GM12878 (cell line): Measurements from ENCODE around the gene NCAPH2. TPM values are rescaled to one million over a fixed set of nuclear protein-coding genes. Genes with fewer than 3 reads are reported as not detected.

ENCODE experiments used
- ATAC-seq: fragments of 200-7000 bp; cut with Tn5 transposase; 3 replicates; pipeline ENCODE4 v1.9.1; 2020; ENCODE audit warnings: mild to moderate bottlenecking, moderate library complexity
- BruUV-seq: library from RNA; stranded (reverse); fragments of 400-500 nt; replicated peaks from 2 replicates; lab custom pipeline; 2021; lab: Mats Ljungman, UMichigan
- CTCF ChIA-PET: fragments of 300-600 bp; sonication (Branson Sonifier 250); formaldehyde crosslinking; extraction: SDS; loops from one replicate; lab custom pipeline; 2021; ENCODE audit warnings: inconsistent platforms; lab: Yijun Ruan, JAX
- POLR2A ChIA-PET: fragments of 350-600 bp; formaldehyde crosslinking; extraction: SDS; loops from one replicate; lab custom pipeline; 2021; ENCODE audit warnings: inconsistent platforms; lab: Charles Lee
- RAD21 ChIA-PET: fragments of 300-600 bp; sonication (Branson Sonifier 250); formaldehyde crosslinking; loops from one replicate; lab custom pipeline; 2023; ENCODE audit warnings: antibody characterized with exemption; ENCODE audit not compliant: unreplicated experiment; lab: Charles Lee
- SMC1A ChIA-PET: fragments of 300-600 bp; sonication (Branson Sonifier 250); formaldehyde crosslinking; loops from one replicate; lab custom pipeline; 2023; ENCODE audit not compliant: unreplicated experiment, uncharacterized antibody; lab: Charles Lee
- DNase-seq: peaks from one replicate; pipeline ENCODE4 v3.0.0-alpha.2; 2011; ENCODE audit warnings: low read depth, low spot score
- FAIRE-seq: peaks from 3 replicates; lab custom pipeline; 2011; peaks lifted over from hg19 to GRCh38; lab: Jason Lieb, UNC
- H2AFZ ChIP-seq: 2 replicates; pipeline ENCODE4 v1.6.0; 2011; ENCODE audit warnings: low read depth, low read length, control low read depth; ENCODE audit not compliant: control insufficient read depth
- H3K27ac ChIP-seq: 2 replicates; pipeline ENCODE4 v1.5.1; 2011; ENCODE audit warnings: control low read depth; ENCODE audit not compliant: control insufficient read depth, insufficient read depth
- H3K27me3 ChIP-seq, 2 experiments: replicated peaks in 1 of 2; 2 replicates each; pipeline versions ENCODE4 v1.6.0 to v1.6.1; 2011; ENCODE audit warnings: low read length in 1 of 2; ENCODE audit not compliant: control insufficient read depth in 2 of 2, insufficient read depth in 2 of 2
- H3K36me3 ChIP-seq, 2 experiments: 2 replicates each; pipeline ENCODE4 v1.5.1; 2011; ENCODE audit warnings: low read length in 1 of 2; ENCODE audit not compliant: control insufficient read depth in 2 of 2, insufficient read depth in 2 of 2
- H3K4me1 ChIP-seq: 2 replicates; pipeline ENCODE4 v1.6.1; 2011; ENCODE audit warnings: mild to moderate bottlenecking, low read length, moderate library complexity, mixed read lengths; ENCODE audit not compliant: control insufficient read depth, insufficient read depth
- H3K4me2 ChIP-seq: 2 replicates; pipeline ENCODE4 v1.6.0; 2011; ENCODE audit warnings: control low read depth; ENCODE audit not compliant: control insufficient read depth, insufficient read depth
- H3K4me3 ChIP-seq: fragments of 200-600 bp; sonication (generic); 2 replicates; pipeline ENCODE4 v1.5.1; 2016
- H3K79me2 ChIP-seq: 2 replicates; pipeline ENCODE4 v1.6.0; 2011; ENCODE audit warnings: low read length; ENCODE audit not compliant: control insufficient read depth, insufficient read depth
- H3K9ac ChIP-seq: 2 replicates; pipeline ENCODE4 v1.8.0; 2011; ENCODE audit warnings: low read length, control low read depth, mixed read lengths; ENCODE audit not compliant: control insufficient read depth, insufficient read depth
- H3K9me3 ChIP-seq: replicated peaks from 3 replicates; pipeline ENCODE4 v1.5.1; 2011; ENCODE audit warnings: mild to moderate bottlenecking, low read length; ENCODE audit not compliant: control insufficient read depth, insufficient read depth
- H4K20me1 ChIP-seq: 2 replicates; pipeline ENCODE4 v1.6.0; 2011; ENCODE audit not compliant: control insufficient read depth, insufficient read depth
- CBX3 ChIP-seq: fragments of 200-600 bp; sonication (generic); IDR thresholded peaks from 2 replicates; pipeline ENCODE4 v1.6.1; 2016; ENCODE audit warnings: low read depth, borderline replicate concordance
- IKZF2 ChIP-seq, 2 experiments: fragments of 450-650 bp; IDR thresholded peaks; 2 replicates each; pipeline ENCODE4 v1.6.1; 2017; ENCODE audit warnings: mild to moderate bottlenecking in 2 of 2, moderate library complexity in 2 of 2
- MTA3 ChIP-seq: IDR thresholded peaks from 2 replicates; pipeline ENCODE4 v1.6.1; 2012; ENCODE audit warnings: low read length, inconsistent platforms, borderline replicate concordance
- POLR2A ChIP-seq: IDR thresholded peaks from 2 replicates; pipeline ENCODE4 v1.6.1; 2011; ENCODE audit warnings: low read depth, mild to moderate bottlenecking, low read length
- SMARCA5 ChIP-seq: fragments of 450-650 bp; IDR thresholded peaks from 2 replicates; pipeline ENCODE4 v1.6.1; 2017; ENCODE audit warnings: mild to moderate bottlenecking
- ZNF622 ChIP-seq: fragments of 450-650 bp; IDR thresholded peaks from 2 replicates; pipeline ENCODE4 v1.6.1; 2017; ENCODE audit warnings: mild to moderate bottlenecking, inconsistent platforms
- WGBS: methylation state at CpG from one replicate; pipeline ENCODE4 v1.1.6; 2016; ENCODE audit warnings: low lambda C conversion rate; ENCODE audit not compliant: insufficient replicate concordance, insufficient coverage; ENCODE audit errors: missing lambda C conversion rate; 5-methylcytosine and 5-hydroxymethylcytosine counted together
- in situ Hi-C: fragments of 300-500 bp; cut with MboI; formaldehyde crosslinking; loops from 9 replicates; pipeline ENCODE4 v1.14.3; 2018; ENCODE audit warnings: mixed read lengths
- intact Hi-C: fragments of 100-400 bp; cut with micrococcal nuclease; formaldehyde crosslinking; loops from one replicate; pipeline ENCODE4 v1.14.2; 2022; ENCODE audit not compliant: unreplicated experiment
- polyA plus RNA-seq, 11 experiments: library from polyadenylated mRNA; depleted of rRNA in 4 of 11; unstranded in 6 of 11; stranded (reverse) in 5 of 11; fragments of >200 nt; fragmentation: Nextera tagmentation in 4 of 11; fragmentation: Illumina TruSeq in 1 of 11; extraction: Ambion mirVana in 4 of 11; extraction: Trizol in 1 of 11; gene quantifications; 1 replicate in 1 of 11; 2 replicates in 10 of 11; pipeline versions ENCODE4 v1.2.1 to v1.2.3, GENCODE V29; 2011 to 2016; ENCODE audit warnings: inconsistent platforms in 2 of 11, missing spikeins in 2 of 11, low read depth in 1 of 11
- total RNA-seq, 4 experiments: library from RNA; depleted of rRNA in 3 of 4; stranded (reverse); fragments of >200 nt in 3 of 4; fragmentation: Illumina TruSeq in 1 of 4; extraction: Trizol in 1 of 4; gene quantifications; 2 replicates each; pipeline versions ENCODE4 v1.2.1 to v1.2.3, GENCODE V29; 2013 to 2021
- TF ChIP-seq, protein P1 (sequence below): fragments of 450-650 bp; formaldehyde crosslinking; IDR thresholded peaks from 2 replicates; pipeline ENCODE4 v1.5.0; 2022; ENCODE audit warnings: mild to moderate bottlenecking, missing genetic modification characterization

NCAPH2 gene
- total and polyA plus RNA-seq, 10 of the 15 experiments (the other 5 are each of a cell fraction or from before 2014, with no cell fraction given) = 5.0 to 110 (median 59.9) TPM

DNA sequence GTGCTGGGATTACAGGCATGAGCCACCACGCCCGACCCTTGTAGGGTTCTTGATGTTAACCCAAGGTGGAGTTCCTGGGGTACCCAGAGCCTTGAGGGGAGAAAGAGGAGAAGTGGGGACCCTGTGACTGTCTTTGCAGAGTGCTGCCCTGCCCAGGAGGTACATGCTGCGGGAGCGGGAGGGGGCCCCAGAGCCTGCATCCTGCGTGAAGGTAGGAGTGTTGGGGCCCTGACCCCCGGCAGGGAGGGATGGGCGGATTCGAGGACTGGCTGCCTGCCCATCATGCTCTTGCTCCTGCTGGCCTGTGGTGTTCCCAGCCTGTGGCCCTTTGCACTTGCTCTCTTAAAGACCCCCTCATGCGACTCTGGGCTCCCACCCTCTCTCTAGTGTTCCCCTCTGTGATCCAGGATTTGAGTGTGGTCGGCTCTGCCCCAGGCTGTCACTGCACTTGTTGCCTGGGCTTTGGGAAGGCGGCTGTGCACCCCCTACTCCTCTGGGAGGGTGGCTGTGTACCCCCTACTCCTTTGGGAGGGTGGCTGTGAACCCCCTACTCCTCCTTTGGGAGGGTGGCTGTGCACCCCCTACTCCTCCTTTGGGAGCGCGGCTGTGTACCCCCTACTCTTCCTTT is 12.9 kb downstream of the NCAPH2 start:
- Histone ChIP-seq H3K4me1 (peaks cover 4% of the 10 kb centered on the region; the same call in 1 of the 2 replicates), H3K27ac (no peak overlapping the region), H3K27me3 (no peaks in the 10 kb centered on the region), H3K9ac (no peak overlapping the region), H3K9me3 (no peaks in the 10 kb centered on the region), H3K4me2 (no peak overlapping the region), H3K79me2 (peaks cover 18% of the 10 kb centered on the region), H2AFZ (no peak overlapping the region), H3K36me3 (peaks cover 5 to 53% of the 10 kb centered on the region in 2 experiments; a peak in 3 of 4 replicates), H4K20me1 (no peaks in the 10 kb centered on the region), H3K4me3 (no peak overlapping the region)
- ChIA-PET RAD21 (no interaction called here), POLR2A (no interaction called here), CTCF (no interaction called here), SMC1A (no interaction called here)
- WGBS = 92% methylated on average over 10 of the region's 13 CpGs
- ATAC-seq (no peak), DNase-seq (no peak), FAIRE-seq (no peak)
- TF ChIP-seq, protein P1, sequence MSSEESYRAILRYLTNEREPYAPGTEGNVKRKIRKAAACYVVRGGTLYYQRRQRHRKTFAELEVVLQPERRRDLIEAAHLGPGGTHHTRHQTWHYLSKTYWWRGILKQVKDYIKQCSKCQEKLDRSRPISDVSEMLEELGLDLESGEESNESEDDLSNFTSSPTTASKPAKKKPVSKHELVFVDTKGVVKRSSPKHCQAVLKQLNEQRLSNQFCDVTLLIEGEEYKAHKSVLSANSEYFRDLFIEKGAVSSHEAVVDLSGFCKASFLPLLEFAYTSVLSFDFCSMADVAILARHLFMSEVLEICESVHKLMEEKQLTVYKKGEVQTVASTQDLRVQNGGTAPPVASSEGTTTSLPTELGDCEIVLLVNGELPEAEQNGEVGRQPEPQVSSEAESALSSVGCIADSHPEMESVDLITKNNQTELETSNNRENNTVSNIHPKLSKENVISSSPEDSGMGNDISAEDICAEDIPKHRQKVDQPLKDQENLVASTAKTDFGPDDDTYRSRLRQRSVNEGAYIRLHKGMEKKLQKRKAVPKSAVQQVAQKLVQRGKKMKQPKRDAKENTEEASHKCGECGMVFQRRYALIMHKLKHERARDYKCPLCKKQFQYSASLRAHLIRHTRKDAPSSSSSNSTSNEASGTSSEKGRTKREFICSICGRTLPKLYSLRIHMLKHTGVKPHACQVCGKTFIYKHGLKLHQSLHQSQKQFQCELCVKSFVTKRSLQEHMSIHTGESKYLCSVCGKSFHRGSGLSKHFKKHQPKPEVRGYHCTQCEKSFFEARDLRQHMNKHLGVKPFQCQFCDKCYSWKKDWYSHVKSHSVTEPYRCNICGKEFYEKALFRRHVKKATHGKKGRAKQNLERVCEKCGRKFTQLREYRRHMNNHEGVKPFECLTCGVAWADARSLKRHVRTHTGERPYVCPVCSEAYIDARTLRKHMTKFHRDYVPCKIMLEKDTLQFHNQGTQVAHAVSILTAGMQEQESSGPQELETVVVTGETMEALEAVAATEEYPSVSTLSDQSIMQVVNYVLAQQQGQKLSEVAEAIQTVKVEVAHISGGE (CRISPR knock-in tag) = no peak
- TF ChIP-seq IKZF2 (IDR thresholded peaks at IDR 0.05) = no peak
- TF ChIP-seq ZNF622 = no peak
- TF ChIP-seq SMARCA5 = no peak
- TF ChIP-seq POLR2A = no peak
- no peak for TF ChIP-seq CBX3
- TF ChIP-seq MTA3 = no peak
- intact Hi-C loops = no loop called here
- BruUV-seq = no TSS peak
- in situ Hi-C loops = no loop called here
